ENCODE data around the gene GALNT15.

DNA sequence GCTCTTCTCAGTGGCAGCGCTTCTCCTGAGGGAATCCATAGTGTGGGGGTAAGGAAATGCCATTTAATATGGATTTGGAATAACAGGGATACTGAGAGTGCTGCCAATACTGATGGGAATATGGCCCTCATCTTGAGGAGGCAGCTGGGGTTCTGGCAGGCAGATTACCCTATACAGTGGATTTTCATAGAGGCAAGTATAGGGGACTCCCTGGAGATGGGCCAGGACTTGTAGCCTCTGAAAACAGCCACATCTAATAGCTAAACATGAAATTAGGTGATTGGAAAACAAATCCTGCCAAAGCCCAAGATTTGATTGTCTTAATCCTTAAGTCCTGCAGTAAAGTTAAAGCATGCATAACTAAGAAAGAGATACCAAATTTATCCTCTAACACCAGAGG lies 59.3 kb downstream of the GALNT15 start:
- TF ChIP-seq, protein P1, sequence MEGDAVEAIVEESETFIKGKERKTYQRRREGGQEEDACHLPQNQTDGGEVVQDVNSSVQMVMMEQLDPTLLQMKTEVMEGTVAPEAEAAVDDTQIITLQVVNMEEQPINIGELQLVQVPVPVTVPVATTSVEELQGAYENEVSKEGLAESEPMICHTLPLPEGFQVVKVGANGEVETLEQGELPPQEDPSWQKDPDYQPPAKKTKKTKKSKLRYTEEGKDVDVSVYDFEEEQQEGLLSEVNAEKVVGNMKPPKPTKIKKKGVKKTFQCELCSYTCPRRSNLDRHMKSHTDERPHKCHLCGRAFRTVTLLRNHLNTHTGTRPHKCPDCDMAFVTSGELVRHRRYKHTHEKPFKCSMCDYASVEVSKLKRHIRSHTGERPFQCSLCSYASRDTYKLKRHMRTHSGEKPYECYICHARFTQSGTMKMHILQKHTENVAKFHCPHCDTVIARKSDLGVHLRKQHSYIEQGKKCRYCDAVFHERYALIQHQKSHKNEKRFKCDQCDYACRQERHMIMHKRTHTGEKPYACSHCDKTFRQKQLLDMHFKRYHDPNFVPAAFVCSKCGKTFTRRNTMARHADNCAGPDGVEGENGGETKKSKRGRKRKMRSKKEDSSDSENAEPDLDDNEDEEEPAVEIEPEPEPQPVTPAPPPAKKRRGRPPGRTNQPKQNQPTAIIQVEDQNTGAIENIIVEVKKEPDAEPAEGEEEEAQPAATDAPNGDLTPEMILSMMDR (IDR thresholded peaks at IDR 0.05): no peak
- no peak for TF ChIP-seq POLR2A (IDR thresholded peaks at IDR 0.05)

Data from heart left ventricle (tissue), 13 donors.